HEK293T (cell line): Measurements from ENCODE around the gene NET1.

Experiments
- ARNT ChIP-seq: fragments of 450-650 bp; IDR thresholded peaks from 2 replicates; pipeline ENCODE4 v1.6.1; 2017; ENCODE audit warnings: mild to moderate bottlenecking
- BHLHE40 ChIP-seq: fragments of 450-650 bp; IDR thresholded peaks from 2 replicates; pipeline ENCODE4 v1.6.1; 2016; ENCODE audit warnings: mild to moderate bottlenecking, moderate library complexity, borderline replicate concordance
- CTBP1 ChIP-seq: fragments of 450-650 bp; IDR thresholded peaks from 2 replicates; pipeline ENCODE4 v1.6.1; 2016; ENCODE audit warnings: borderline replicate concordance
- ELF4 ChIP-seq: fragments of 450-650 bp; IDR thresholded peaks from 2 replicates; pipeline ENCODE4 v1.6.1; 2017; ENCODE audit warnings: antibody characterized with exemption
- FOXA1 ChIP-seq: fragments of 450-650 bp; IDR thresholded peaks from 2 replicates; pipeline ENCODE4 v1.6.1; 2016; ENCODE audit warnings: mild to moderate bottlenecking
- FOXK2 ChIP-seq: fragments of 450-650 bp; IDR thresholded peaks from 2 replicates; pipeline ENCODE4 v1.6.1; 2016; ENCODE audit warnings: mild to moderate bottlenecking
- FOXM1 ChIP-seq: fragments of 450-650 bp; IDR thresholded peaks from 2 replicates; pipeline ENCODE4 v1.6.1; 2017; ENCODE audit warnings: mild to moderate bottlenecking, borderline replicate concordance
- L3MBTL2 ChIP-seq: fragments of 450-650 bp; conservative IDR thresholded peaks from 2 replicates; pipeline ENCODE4 v1.6.1; 2016; ENCODE audit warnings: mild to moderate bottlenecking
- NFRKB ChIP-seq: fragments of 450-650 bp; IDR thresholded peaks from 2 replicates; pipeline ENCODE4 v1.6.1; 2016; ENCODE audit warnings: mild to moderate bottlenecking, moderate library complexity
- PKNOX1 ChIP-seq: fragments of 450-650 bp; IDR thresholded peaks from 2 replicates; pipeline ENCODE4 v1.6.1; 2016
- SP1 ChIP-seq: fragments of 450-650 bp; IDR thresholded peaks from 2 replicates; pipeline ENCODE4 v1.6.1; 2017
- SUZ12 ChIP-seq: fragments of 450-650 bp; IDR thresholded peaks from 2 replicates; pipeline ENCODE4 v1.6.1; 2016; ENCODE audit warnings: mild to moderate bottlenecking
- TARDBP ChIP-seq: fragments of 450-650 bp; IDR thresholded peaks from 2 replicates; pipeline ENCODE4 v1.6.1; 2016
- ZNF384 ChIP-seq: fragments of 450-650 bp; IDR thresholded peaks from 2 replicates; pipeline ENCODE4 v1.6.1; 2016

- TF ChIP-seq SUZ12, result no peak
- TF ChIP-seq BHLHE40, result no peak
- TF ChIP-seq ZNF384, result no peak
- TF ChIP-seq SP1, result no peak
- no peak for TF ChIP-seq FOXM1
- TF ChIP-seq NFRKB, result no peak
- TF ChIP-seq TARDBP, result no peak
- TF ChIP-seq FOXK2, result no peak
- TF ChIP-seq CTBP1, result no peak
- TF ChIP-seq ARNT, result no peak
- no peak for TF ChIP-seq PKNOX1
- no peak for TF ChIP-seq ELF4
- TF ChIP-seq FOXA1, result no peak
- TF ChIP-seq L3MBTL2, result no peak
Measured at GRCh38 chr10:5490032-5490431, 77.7 kb downstream of the NET1 start.
